ELR (cell line): ENCODE results near the gene POU2F1.
"Not testable (repeated sequence)": the region's sequence is repeated elsewhere in the genome, so short reads cannot be mapped to it uniquely, and the experiment has no call there.

ENCODE experiments used
- DNase-seq: peaks from one replicate; pipeline ENCODE4 v3.0.0-alpha.2; 2015; ENCODE audit warnings: low read depth

POU2F1 gene

GRCh38 chr1:167205306-167206050 is 15.2 kb upstream of the POU2F1 start:
- DNase-seq: not testable (repeated sequence)

DNA sequence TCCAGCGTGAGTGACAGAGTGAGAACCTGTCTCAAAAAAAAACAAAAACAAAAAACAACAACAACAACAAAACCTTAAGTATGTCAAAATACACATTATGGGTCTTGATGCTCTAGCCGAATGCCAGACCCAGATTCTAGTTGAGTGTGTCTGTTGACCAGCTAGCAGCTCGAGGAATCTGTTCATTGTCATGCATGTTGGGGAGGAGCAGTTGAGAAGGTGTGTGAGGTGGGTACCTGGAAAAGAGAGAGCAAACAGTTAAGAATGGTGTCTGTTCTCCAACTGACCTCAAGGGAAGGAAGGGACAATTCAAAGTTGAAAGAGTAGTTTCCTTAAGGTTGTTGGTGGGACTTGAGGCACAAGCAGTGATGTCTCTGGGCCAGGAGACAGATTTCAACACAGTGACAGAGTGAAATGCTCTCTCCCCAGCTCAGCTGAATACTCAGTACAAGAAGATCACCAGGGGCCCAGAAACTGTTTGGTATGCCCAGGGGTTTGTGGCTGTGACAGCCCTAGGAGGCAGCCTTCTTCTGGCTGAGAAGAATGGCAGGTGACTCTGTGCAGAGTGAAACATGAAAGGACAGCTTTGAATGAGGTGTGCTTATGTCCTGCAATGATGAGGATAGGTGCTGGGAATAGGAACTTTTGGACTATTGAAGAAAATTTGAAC is 14.4 kb upstream of the POU2F1 start:
- DNase-seq: no peak

DNA sequence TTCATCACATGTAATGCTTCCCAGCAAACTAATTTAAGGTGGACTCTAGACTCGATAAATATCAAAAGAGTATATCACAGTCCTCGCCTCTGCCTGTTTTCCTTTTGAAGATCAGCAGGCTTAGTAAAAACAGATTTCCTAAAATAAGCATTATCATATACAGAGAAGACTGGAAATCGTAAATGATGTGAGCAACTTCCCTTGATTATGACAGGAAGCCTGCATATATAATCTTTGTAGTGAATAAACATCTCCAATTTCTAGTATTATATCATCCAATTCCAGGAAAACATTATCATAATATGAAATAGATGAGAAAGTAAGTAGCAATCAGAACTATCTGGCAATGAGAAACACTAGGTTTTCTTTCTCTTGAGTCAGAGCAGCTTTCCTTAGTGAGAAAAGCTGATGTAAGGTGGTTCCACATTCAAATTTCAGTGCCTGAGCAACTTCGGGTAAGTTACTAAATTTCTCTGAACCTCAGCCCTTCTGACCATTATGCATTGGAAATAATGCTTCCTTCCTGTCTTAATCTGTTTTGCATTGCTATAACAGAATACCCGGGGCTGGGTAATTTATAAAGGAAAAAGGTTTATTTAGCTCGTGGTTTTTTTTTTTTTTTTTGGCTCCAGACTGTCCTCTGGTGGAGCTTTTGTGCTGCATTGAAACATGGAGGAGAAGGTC is 12.6 kb upstream of the POU2F1 start:
- peak; percentile 23 for DNase-seq

GRCh38 chr1:167208624-167208976 is 12.1 kb upstream of the POU2F1 start:
- no peak for DNase-seq

- DNase-seq: no peak
Observed at GRCh38 chr1:167209044-167209443, 11.6 kb upstream of the POU2F1 start.

DNA sequence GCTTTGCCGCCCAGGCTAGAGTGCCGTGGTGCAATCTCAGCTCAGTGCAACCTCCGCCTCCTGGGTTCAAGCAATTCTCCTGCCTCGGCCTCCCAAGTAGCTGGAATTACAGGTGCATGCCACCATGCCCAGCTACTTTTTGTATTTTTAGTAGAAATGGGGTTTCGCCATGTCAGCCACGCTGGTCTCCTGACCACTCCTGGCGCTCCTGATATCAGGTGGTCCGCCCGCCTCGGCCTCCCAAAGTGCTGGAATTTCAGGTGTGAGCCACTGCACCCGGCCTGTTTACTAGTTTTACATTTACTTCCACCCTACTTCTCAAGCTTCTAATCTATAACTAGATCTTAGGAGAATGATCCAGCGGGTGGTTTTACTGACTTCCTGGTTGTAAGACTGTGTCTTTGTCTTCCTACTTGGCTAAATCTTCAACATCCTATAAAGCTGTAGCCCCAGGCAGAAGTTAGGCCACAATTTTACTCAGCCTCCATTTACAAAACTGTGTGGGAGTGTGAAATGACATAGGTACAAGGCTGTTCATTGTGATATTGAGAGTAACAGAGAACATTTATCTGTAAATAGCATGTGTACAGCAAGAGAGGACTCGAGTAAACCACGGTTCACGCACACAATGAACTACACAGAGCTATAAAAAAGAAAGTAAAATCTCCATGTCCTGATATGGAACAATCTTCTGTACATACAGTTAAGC is 9.6 kb upstream of the POU2F1 start:
- no peak for DNase-seq

GRCh38 chr1:167212025-167212424 is 8.7 kb upstream of the POU2F1 start:
- no peak for DNase-seq

- no peak for DNase-seq
Observed at GRCh38 chr1:167216809-167217208, 3.9 kb upstream of the POU2F1 start.

GRCh38 chr1:167219194-167219593 is 1.5 kb upstream of the POU2F1 start:
- DNase-seq: no peak

DNA sequence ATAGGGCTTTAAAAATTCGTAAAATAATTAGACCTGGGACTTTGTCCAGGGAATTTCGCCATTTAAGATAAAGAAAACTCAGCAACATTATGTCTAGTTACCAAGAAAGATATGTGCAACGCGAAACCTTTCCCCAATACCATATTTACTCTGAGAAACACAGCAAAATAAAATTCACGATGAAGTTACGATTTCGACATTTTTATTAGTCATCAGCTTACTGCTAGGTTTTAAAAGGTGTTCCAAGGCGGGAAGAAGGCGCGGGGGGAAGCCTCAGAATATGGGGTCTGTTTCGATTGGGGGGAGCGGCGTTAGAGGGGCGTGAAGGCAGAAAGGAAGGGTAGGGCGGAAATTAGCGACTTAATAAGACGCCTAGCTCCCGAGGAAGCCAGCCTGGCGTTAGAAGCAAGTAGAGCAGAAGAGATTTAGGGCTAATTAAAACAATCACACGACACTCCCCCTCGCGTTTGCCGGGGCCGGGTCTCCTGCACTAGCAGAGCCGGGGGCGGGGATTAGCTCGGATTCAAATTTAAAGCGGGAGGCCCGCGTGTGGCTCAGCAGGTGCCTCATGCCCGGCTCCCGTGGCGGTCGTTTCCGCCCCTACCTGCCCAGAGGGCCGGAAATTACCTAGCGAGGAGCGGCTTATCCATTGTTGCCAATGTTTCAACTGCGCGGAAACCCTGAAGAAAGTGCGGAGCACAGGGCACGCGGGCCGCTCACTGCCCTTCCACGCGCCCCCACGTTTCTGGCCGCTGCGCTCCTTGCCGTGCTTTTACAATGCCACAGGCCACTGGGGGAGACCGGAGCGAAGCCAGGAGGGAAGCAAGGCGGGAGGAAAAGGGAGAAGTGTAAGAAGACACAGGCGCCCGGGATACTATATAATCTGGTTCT is 795 bp upstream of the POU2F1 start:
- peak; percentile 76 for DNase-seq

- DNase-seq: peak; percentile 30
Observed at GRCh38 chr1:167221126-167221737, 546 bp downstream of the POU2F1 start.

GRCh38 chr1:167221738-167222610 is 1.3 kb downstream of the POU2F1 start:
- peak; percentile 81 for DNase-seq

DNA sequence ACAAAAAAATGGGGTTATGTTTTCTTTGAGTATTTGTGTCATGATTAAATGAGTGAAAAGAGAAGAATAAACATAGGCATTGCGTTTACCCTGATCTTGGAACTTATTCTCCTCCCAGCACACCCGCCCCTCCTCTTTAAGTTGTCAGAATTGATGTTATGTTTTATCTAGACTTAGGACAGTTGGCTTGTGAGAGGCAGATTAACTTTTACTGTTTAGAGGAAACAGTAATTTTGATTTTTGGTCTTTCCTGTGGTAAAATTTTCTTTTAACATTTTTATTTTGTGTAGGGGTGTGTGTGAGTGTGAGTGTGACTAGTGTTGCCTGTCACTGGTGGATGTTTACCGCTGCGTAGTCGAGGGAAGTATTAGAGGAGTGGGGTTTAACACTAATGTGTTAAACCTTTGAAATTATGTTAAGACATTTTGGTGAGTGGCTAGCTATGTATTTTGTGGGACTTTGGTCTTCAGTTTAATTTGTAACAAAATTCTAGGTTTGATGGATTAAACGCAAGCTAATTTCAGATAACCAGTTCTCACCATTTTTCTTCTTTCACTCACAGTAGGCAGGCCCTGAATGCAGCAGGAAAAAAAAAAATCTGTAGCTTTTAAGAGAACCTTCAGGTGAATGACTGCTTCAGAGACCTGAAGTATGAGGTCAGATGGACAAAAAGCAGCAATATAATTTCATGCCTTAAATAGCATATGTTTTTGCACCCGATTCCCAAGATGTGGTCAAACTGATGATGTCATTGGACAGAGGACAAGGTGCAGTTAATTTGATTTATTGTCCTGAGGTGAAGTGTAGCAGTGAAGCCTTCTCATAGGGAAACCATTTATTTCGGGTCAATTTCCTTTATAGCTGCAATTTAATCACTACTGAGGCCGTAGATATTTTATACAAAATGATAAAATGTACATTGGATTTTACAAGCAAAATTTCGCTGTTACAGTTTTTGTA is 2.7 kb downstream of the POU2F1 start:
- peak; percentile 46 for DNase-seq

- not testable (repeated sequence) for DNase-seq
Observed at GRCh38 chr1:167224734-167225235, 4.1 kb downstream of the POU2F1 start.

DNA sequence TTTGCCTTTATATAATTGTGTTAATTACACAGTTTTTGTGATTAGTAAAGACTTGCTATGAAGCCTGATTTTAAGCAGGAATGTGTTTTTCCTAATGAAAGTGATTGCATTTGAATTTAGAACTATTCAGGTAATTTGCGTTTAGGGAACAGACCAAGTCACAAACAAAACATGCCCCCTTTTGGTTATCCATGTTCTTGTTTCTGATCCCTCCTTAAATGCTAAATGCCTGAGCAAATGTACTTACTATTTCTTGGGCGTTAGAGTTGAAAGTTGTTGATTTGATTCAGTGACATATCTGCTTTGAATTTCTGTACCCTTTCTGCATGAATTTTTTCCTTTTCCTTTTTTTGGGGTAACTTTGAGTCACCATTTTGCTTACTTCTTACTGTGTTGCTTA is 5.2 kb downstream of the POU2F1 start:
- DNase-seq: no peak

- DNase-seq: no peak
Observed at GRCh38 chr1:167227934-167228378, 7.3 kb downstream of the POU2F1 start.

- no peak for DNase-seq
Observed at GRCh38 chr1:167229719-167230385, 9.2 kb downstream of the POU2F1 start.

DNA sequence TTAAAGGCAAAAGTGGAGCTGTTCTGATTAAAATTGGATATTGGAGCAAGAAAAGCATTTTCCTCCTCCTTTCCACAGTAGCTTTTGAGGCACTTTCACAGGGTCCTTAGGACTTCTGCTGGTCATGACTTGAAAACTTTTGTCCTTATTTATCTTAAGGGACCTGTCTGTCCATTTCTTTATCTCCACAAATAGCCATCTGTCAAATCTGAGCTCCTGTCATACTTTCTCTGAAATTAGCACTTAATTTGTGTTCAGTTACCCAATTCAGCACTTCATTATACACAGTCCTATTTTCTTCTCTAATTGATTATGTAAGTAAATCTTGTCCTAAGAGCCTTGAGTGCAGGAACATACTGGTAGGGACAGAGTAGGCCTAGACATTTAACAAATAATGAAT is 9.8 kb downstream of the POU2F1 start:
- no peak for DNase-seq
